Thyroid gland (tissue), 4 donors: Measurements from ENCODE around the gene DAAM2. TPM values are rescaled to one million over a fixed set of nuclear protein-coding genes. Genes with fewer than 3 reads are reported as not detected.

Source experiments
- DNase-seq, 2 donors: peaks; one replicate each; pipeline ENCODE4 v3.0.0-alpha.2; 2019
- H3K27ac ChIP-seq, 3 donors: fragments of 200-600 bp; sonication (generic); 1 replicate in 2 of 3; 2 replicates in 1 of 3; pipeline ENCODE4 v1.5.1; 2016 to 2019; ENCODE audit warnings: mild to moderate bottlenecking in 1 of 3, moderate library complexity in 1 of 3
- H3K27me3 ChIP-seq: fragments of 200-600 bp; sonication (generic); one replicate; pipeline ENCODE4 v1.5.1; 2019
- H3K36me3 ChIP-seq, 2 donors: fragments of 200-600 bp; sonication (generic); one replicate each; pipeline ENCODE4 v1.5.1; 2016 to 2019
- H3K4me1 ChIP-seq, 2 donors: fragments of 200-600 bp; sonication (generic); one replicate each; pipeline ENCODE4 v1.5.1; 2017 to 2019
- H3K4me3 ChIP-seq, 3 donors: fragments of 200-600 bp; sonication (generic); replicated peaks in 1 of 3; 1 replicate in 2 of 3; 2 replicates in 1 of 3; pipeline ENCODE4 v1.5.1; 2016; ENCODE audit warnings: mild to moderate bottlenecking in 1 of 3
- H3K9me3 ChIP-seq: fragments of 200-600 bp; sonication (generic); one replicate; pipeline ENCODE4 v1.5.1; 2017
- POLR2A ChIP-seq, 2 donors: fragments of 450-650 bp; IDR thresholded peaks; one replicate each; pipeline ENCODE4 v1.6.1; 2017; ENCODE audit warnings: antibody characterized with exemption in 2 of 2, mild to moderate bottlenecking in 2 of 2, moderate library complexity in 1 of 2
- WGBS, 2 donors: methylation state at CpG; one replicate each; pipeline ENCODE4 v1.1.5; 2017; 5-methylcytosine and 5-hydroxymethylcytosine counted together
- intact Hi-C: fragments of 100-400 bp; cut with DNase I; formaldehyde crosslinking; loops from one replicate; pipeline ENCODE4 v1.15.1; 2023
- total RNA-seq, 4 donors: library from RNA; depleted of rRNA; stranded (reverse); fragments of >200 nt; gene quantifications; one replicate each; pipeline ENCODE4 v1.2.3, GENCODE V29; 2016
- TF ChIP-seq, protein P1 (sequence below), 6 experiments: fragments of 200-600 bp in 3 of 6; fragments of 450-650 bp in 3 of 6; sonication (generic) in 3 of 6; IDR thresholded peaks; one replicate each; pipeline ENCODE4 v1.5.1; 2016 to 2019; ENCODE audit warnings: antibody characterized with exemption in 6 of 6, mild to moderate bottlenecking in 2 of 6, inconsistent platforms in 1 of 6, moderate library complexity in 1 of 6

Gene DAAM2
- total RNA-seq, 4 donors from 2014 or later, result 17.8 to 37.0 (median 23.8) TPM

DNA sequence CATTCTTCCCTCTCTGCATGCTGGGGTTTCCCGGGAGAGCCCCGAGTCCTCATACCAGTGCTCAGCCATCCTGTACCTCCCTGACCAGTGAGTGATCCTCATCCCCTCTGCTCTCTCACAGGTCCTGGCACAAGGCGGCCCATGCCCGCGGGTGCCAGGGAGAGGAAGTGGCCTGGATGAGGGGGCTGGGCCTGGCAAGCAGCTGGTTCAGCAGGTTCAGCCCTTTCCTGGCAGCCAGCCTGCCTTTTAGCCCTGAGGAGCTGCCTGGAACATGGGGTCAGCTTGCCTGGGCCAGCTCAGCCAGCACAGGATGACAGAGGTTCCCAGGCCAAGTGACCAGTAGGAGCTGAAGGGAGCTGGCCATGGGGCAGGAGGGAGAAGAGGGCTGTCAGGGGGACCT, 131.2 kb downstream of the DAAM2 start:
- peaks cover 9 to 11% of the 10 kb centered on the region in 2 donors for H3K36me3 ChIP-seq
- H3K9me3 ChIP-seq, result no peaks in the 10 kb centered on the region
- intact Hi-C loops, result no loop called here
- H3K4me3 ChIP-seq, result no peak overlapping the region
- WGBS, 2 donors, result 30 to 67% methylated on average over 3 to 5 of the region's 5 CpGs
- no peak for TF ChIP-seq POLR2A (IDR thresholded peaks at IDR 0.05)
- TF ChIP-seq, protein P1, sequence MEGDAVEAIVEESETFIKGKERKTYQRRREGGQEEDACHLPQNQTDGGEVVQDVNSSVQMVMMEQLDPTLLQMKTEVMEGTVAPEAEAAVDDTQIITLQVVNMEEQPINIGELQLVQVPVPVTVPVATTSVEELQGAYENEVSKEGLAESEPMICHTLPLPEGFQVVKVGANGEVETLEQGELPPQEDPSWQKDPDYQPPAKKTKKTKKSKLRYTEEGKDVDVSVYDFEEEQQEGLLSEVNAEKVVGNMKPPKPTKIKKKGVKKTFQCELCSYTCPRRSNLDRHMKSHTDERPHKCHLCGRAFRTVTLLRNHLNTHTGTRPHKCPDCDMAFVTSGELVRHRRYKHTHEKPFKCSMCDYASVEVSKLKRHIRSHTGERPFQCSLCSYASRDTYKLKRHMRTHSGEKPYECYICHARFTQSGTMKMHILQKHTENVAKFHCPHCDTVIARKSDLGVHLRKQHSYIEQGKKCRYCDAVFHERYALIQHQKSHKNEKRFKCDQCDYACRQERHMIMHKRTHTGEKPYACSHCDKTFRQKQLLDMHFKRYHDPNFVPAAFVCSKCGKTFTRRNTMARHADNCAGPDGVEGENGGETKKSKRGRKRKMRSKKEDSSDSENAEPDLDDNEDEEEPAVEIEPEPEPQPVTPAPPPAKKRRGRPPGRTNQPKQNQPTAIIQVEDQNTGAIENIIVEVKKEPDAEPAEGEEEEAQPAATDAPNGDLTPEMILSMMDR (IDR thresholded peaks at IDR 0.05), result no peak
- peak overlapping the region; percentile 38 to 74 (median 59) for H3K27ac ChIP-seq
- H3K4me1 ChIP-seq, result peaks cover 18 to 42% of the 10 kb centered on the region in 2 donors
- peak; percentile 98 to 99 for DNase-seq
- H3K27me3 ChIP-seq, result no peaks in the 10 kb centered on the region

DNA sequence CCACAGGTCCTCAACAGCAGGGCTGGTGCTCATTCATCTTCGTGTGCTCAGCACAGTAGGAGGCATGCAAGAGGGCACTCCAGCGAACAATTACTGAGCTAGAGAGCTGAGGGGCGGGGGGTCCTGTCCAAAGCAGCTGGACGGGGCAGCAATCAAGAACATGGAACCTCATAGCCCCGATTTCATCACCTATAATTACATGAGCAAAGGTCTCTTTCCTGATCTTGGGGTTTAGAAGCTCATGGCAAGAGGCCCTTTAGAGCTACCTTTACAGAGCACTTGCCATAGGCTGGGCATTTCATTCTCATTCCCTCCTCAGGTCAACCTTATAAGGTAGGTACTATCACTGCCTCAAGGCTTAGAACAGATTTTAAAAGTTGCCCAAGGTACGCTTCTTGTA, 131.7 kb downstream of the DAAM2 start:
- WGBS, 2 donors, result 56 to 74% methylated on average over 6 of the region's 6 CpGs

DNA sequence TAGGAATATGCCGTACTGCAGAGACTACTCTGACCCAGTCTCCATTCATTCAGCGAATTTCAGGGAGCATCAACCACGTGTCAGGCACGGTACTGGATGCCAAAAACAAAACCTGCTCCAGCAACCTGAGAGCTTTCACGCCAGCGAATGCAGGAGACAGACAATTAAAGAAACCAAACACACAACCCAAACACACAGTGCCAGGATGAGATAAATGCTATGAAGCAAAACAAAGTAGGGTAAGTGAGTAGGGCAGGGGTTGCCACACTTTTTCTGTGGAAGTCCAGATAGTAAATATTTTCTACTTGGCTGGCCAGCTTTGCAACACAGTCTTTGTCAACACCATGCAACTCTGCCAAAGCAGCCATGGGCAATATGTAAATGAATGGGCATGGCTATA, 132.1 kb downstream of the DAAM2 start:
- Histone ChIP-seq H3K27ac (peak overlapping the region in 1 of 3 donors; percentile 74), H3K9me3 (no peaks in the 10 kb centered on the region), H3K27me3 (no peaks in the 10 kb centered on the region), H3K36me3 (peaks cover 9 to 11% of the 10 kb centered on the region in 2 donors), H3K4me1 (peaks cover 21 to 50% of the 10 kb centered on the region in 2 donors), H3K4me3 (no peak overlapping the region)
- 43 to 52% methylated on average over 6 of the region's 6 CpGs for WGBS, 2 donors
- TF ChIP-seq, protein P1 (IDR thresholded peaks at IDR 0.05), result no peak
- no peak for TF ChIP-seq POLR2A (IDR thresholded peaks at IDR 0.05)
- DNase-seq, result peak; percentile 26 to 58
- intact Hi-C loops, result no loop called here

More for the DNA sequence above, 131.7 kb downstream of the DAAM2 start:
- intact Hi-C loops, result no loop called here
- Histone ChIP-seq H3K9me3 (no peaks in the 10 kb centered on the region), H3K36me3 (peaks cover 9 to 11% of the 10 kb centered on the region in 2 donors), H3K27ac (peak overlapping the region; percentile 38 to 74 (median 59)), H3K27me3 (no peaks in the 10 kb centered on the region), H3K4me1 (peaks cover 21 to 47% of the 10 kb centered on the region in 2 donors), H3K4me3 (no peak overlapping the region)
- DNase-seq, result no peak
- TF ChIP-seq POLR2A (IDR thresholded peaks at IDR 0.05), result no peak
- TF ChIP-seq, protein P1 (IDR thresholded peaks at IDR 0.05), result no peak

DNA sequence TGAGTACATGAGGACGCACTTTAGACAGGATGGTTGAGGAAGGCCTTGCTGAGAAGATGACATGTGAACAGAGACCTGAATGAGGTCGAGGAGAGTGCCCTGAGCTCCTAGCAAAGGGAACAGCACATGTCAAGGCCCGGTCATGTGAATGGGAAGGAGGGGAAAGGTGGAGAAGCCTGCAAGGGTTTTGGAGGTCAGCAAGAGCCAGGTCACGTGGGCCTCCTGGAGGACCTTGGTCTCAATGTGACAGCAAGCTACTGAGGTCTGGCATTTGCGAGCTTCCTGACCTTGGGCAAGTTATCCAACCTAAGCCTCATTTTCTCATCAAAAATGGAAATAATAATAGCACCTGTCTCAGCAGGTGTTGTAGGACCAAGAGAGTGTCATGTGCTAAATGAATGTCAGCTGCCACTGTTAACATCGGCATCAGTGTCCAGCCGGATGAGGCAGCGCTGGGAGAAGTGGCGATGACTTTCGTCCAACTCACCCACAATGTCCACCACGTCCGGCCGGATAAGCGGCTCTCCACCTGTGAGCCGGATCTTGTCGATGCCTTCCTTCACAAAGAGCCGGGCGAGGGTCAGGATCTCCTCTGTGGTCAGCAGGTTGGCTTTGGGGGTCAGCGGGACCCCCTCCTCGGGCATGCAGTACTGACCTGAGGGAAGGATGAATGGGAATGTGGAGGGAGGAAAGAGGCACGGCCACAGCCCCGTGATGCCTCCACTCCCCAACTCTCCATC, 133.2 kb downstream of the DAAM2 start:
- H3K9me3 ChIP-seq, result no peaks in the 10 kb centered on the region
- DNase-seq, result no peak
- TF ChIP-seq, protein P1 (IDR thresholded peaks at IDR 0.05), result no peak
- WGBS, 2 donors, result 94 to 96% methylated on average over 22 of the region's 22 CpGs
- H3K4me1 ChIP-seq, result peaks cover 21 to 57% of the 10 kb centered on the region in 2 donors
- H3K27me3 ChIP-seq, result no peaks in the 10 kb centered on the region
- intact Hi-C loops, result no loop called here
- H3K27ac ChIP-seq, result no peak overlapping the region
- peaks cover 9 to 11% of the 10 kb centered on the region in 2 donors for H3K36me3 ChIP-seq
- H3K4me3 ChIP-seq, result no peak overlapping the region

DNA sequence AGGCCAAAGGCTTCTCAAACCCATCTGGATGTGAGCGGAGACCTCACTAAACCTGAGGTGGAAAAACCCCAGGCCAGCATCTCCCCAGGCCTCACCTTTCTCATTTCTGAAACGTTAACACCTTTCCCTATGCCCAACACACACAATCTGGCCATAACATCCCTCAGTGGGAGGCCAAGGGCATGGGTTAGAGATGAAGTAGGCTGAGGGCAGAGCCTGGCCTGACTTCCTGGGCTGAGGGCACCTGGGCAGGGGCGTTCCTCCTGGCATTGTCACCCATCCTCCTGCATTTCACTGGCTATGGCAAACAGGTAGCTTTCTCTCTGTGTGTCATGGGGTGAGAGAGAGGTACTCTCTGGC, 133.7 kb downstream of the DAAM2 start:
- TF ChIP-seq POLR2A (IDR thresholded peaks at IDR 0.05), result no peak
- TF ChIP-seq, protein P1 (IDR thresholded peaks at IDR 0.05), result no peak
- intact Hi-C loops, result no loop called here
- peaks cover 21 to 62% of the 10 kb centered on the region in 2 donors for H3K4me1 ChIP-seq
- H3K27me3 ChIP-seq, result no peaks in the 10 kb centered on the region
- no peak overlapping the region for H3K27ac ChIP-seq
- 79 to 82% methylated on average over 2 to 3 of the region's 3 CpGs for WGBS, 2 donors
- no peak for DNase-seq
- no peak overlapping the region for H3K4me3 ChIP-seq
- peaks cover 9 to 11% of the 10 kb centered on the region in 2 donors for H3K36me3 ChIP-seq
- no peaks in the 10 kb centered on the region for H3K9me3 ChIP-seq
